IMR-90 (cell line): ENCODE results near the gene CNIH1. TPM values are rescaled to one million over a fixed set of nuclear protein-coding genes. Genes with fewer than 3 reads are reported as not detected.

Source experiments
- ATAC-seq: fragments of 200-7000 bp; cut with Tn5 transposase; 2 replicates; pipeline ENCODE4 v1.9.1; 2020; ENCODE audit warnings: low read depth, mild to moderate bottlenecking, moderate library complexity
- BruUV-seq: library from RNA; stranded (reverse); fragments of 400-500 nt; replicated peaks from 2 replicates; lab custom pipeline; 2021; lab: Mats Ljungman, UMichigan
- CTCF ChIA-PET: fragments of 300-600 bp; formaldehyde crosslinking; extraction: SDS; loops from one replicate; lab custom pipeline; 2021; ENCODE audit warnings: antibody characterized with exemption; lab: Yijun Ruan, JAX
- POLR2A ChIA-PET: fragments of 300-600 bp; sonication (Branson Sonifier 250); formaldehyde crosslinking; loops from one replicate; lab custom pipeline; 2022; ENCODE audit warnings: antibody characterized with exemption; ENCODE audit not compliant: unreplicated experiment; lab: Charles Lee
- DNase-seq: peaks from one replicate; pipeline ENCODE4 v3.0.0; 2013
- H2AFZ ChIP-seq: replicated peaks from 2 replicates; pipeline ENCODE3; 2013; ENCODE audit warnings: low read length, mild to moderate bottlenecking; ENCODE audit not compliant: poor library complexity
- H2AK5ac ChIP-seq: 2 replicates; pipeline ENCODE4 v1.6.1; 2013; ENCODE audit warnings: low read depth, low read length, inconsistent platforms
- H2AK9ac ChIP-seq: replicated peaks from 2 replicates; pipeline ENCODE3; 2013; ENCODE audit warnings: mild to moderate bottlenecking, low read depth, low read length, moderate library complexity; ENCODE audit not compliant: poor library complexity
- H2BK120ac ChIP-seq: 2 replicates; pipeline ENCODE4 v1.6.1; 2013; ENCODE audit warnings: low read depth, low read length, inconsistent platforms
- H2BK15ac ChIP-seq: 3 replicates; pipeline ENCODE4 v1.6.1; 2013; ENCODE audit warnings: low read depth, low read length, inconsistent platforms
- H2BK20ac ChIP-seq: 2 replicates; pipeline ENCODE4 v1.6.1; 2013; ENCODE audit warnings: low read depth, mild to moderate bottlenecking, inconsistent platforms, low read length, moderate library complexity
- H2BK5ac ChIP-seq: 2 replicates; pipeline ENCODE4 v1.6.1; 2013; ENCODE audit warnings: mild to moderate bottlenecking, low read depth, low read length, inconsistent platforms; ENCODE audit not compliant: poor library complexity, severe bottlenecking
- H3K14ac ChIP-seq: replicated peaks from 2 replicates; pipeline ENCODE4 v1.6.1; 2013; ENCODE audit warnings: low read depth, low read length, inconsistent platforms
- H3K18ac ChIP-seq: 2 replicates; pipeline ENCODE4 v1.6.1; 2013; ENCODE audit warnings: low read depth, low read length, control low read depth
- H3K23ac ChIP-seq: 2 replicates; pipeline ENCODE4 v1.6.1; 2013; ENCODE audit warnings: low read depth, low read length, inconsistent platforms
- H3K27ac ChIP-seq: 2 replicates; pipeline ENCODE4 v1.5.1; 2013; ENCODE audit warnings: mild to moderate bottlenecking, control low read depth, low read length; ENCODE audit not compliant: insufficient read depth
- H3K27me3 ChIP-seq: 2 replicates; pipeline ENCODE4 v1.6.1; 2013; ENCODE audit warnings: low read length; ENCODE audit not compliant: control insufficient read depth, insufficient read depth
- H3K36me3 ChIP-seq: 2 replicates; pipeline ENCODE4 v1.6.1; 2013; ENCODE audit warnings: low read length, mixed read lengths; ENCODE audit not compliant: control insufficient read depth, insufficient read depth
- H3K4ac ChIP-seq: 2 replicates; pipeline ENCODE4 v1.6.1; 2013; ENCODE audit warnings: low read depth, low read length, inconsistent platforms
- H3K4me1 ChIP-seq: 2 replicates; pipeline ENCODE4 v1.6.1; 2013; ENCODE audit warnings: low read length, mixed read lengths; ENCODE audit not compliant: control insufficient read depth, insufficient read depth
- H3K4me2 ChIP-seq: 2 replicates; pipeline ENCODE4 v1.6.1; 2013; ENCODE audit warnings: low read depth, mild to moderate bottlenecking, control low read depth, low read length, moderate library complexity
- H3K4me3 ChIP-seq: 2 replicates; pipeline ENCODE4 v1.5.1; 2013; ENCODE audit warnings: low read depth, mild to moderate bottlenecking, control low read depth, low read length, moderate library complexity; ENCODE audit not compliant: insufficient read depth
- H3K56ac ChIP-seq: 2 replicates; pipeline ENCODE4 v1.6.1; 2013; ENCODE audit warnings: low read length, inconsistent platforms; ENCODE audit not compliant: insufficient read depth; ENCODE audit errors: extremely low read depth
- H3K79me1 ChIP-seq, 2 experiments: 2 replicates each; pipeline ENCODE4 v1.6.1; 2013; ENCODE audit warnings: low read length in 2 of 2, inconsistent platforms in 1 of 2, low read depth in 1 of 2
- H3K9ac ChIP-seq: 2 replicates; pipeline ENCODE4 v1.6.1; 2013; ENCODE audit warnings: low read depth, low read length, control low read depth
- H3K9me1 ChIP-seq: 2 replicates; pipeline ENCODE4 v1.6.1; 2013; ENCODE audit warnings: low read length, inconsistent platforms; ENCODE audit not compliant: insufficient read depth
- H3K9me3 ChIP-seq: 2 replicates; pipeline ENCODE4 v1.6.1; 2013; ENCODE audit warnings: low read length; ENCODE audit not compliant: control insufficient read depth, insufficient read depth
- H4K20me1 ChIP-seq: 2 replicates; pipeline ENCODE4 v1.6.1; 2013; ENCODE audit warnings: low read length, inconsistent platforms; ENCODE audit not compliant: insufficient read depth
- H4K5ac ChIP-seq: 2 replicates; pipeline ENCODE4 v1.6.1; 2013; ENCODE audit warnings: mild to moderate bottlenecking, low read depth, low read length, control low read depth
- H4K8ac ChIP-seq, 2 experiments: 2 replicates each; pipeline ENCODE4 v1.6.1; 2013; ENCODE audit warnings: low read depth in 2 of 2, low read length in 2 of 2, control low read depth in 1 of 2, inconsistent platforms in 1 of 2
- H4K91ac ChIP-seq: 2 replicates; pipeline ENCODE4 v1.6.1; 2013; ENCODE audit warnings: low read depth, low read length, inconsistent platforms; ENCODE audit not compliant: insufficient read depth
- CEBPB ChIP-seq: IDR thresholded peaks from 2 replicates; pipeline ENCODE4 v1.6.1; 2012; ENCODE audit warnings: low read depth, low read length, improper control_type of control experiment
- WGBS, 2 experiments: methylation state at CpG; one replicate each; pipeline versions ENCODE4 v1.1.5 to v1.1.7; 2013; ENCODE audit warnings: missing lambda C conversion rate in 2 of 2; ENCODE audit not compliant: insufficient read length in 1 of 2; ENCODE audit errors: extremely low coverage in 2 of 2; 5-methylcytosine and 5-hydroxymethylcytosine counted together
- dilution Hi-C: fragments of 300-500 bp; cut with HindIII; formaldehyde crosslinking; loops from one replicate; pipeline ENCODE4 v1.14.3; 2018; ENCODE audit warnings: low sequenced_read_pairs; ENCODE audit not compliant: unreplicated experiment
- in situ Hi-C: fragments of 300-500 bp; cut with MboI; formaldehyde crosslinking; loops from 3 replicates; pipeline ENCODE4 v1.14.3; 2019; ENCODE audit warnings: low sequenced_read_pairs, inconsistent platforms, mixed read lengths
- intact Hi-C: fragments of 100-400 bp; cut with micrococcal nuclease; formaldehyde crosslinking; loops from 2 replicates; pipeline ENCODE4 v1.10.0; 2022
- polyA plus RNA-seq, 3 experiments: library from polyadenylated mRNA; depleted of rRNA; stranded (reverse); fragments of >200 nt; gene quantifications; 2 replicates each; pipeline ENCODE4 v1.2.3, GENCODE V29; 2012; ENCODE audit warnings: low replicate concordance in 1 of 3
- total RNA-seq: library from RNA; depleted of rRNA; stranded (reverse); fragments of >200 nt; gene quantifications from 2 replicates; pipeline ENCODE4 v1.2.3, GENCODE V29; 2012
- TF ChIP-seq, protein P1 (sequence below): fragments of 150-350 bp; IDR thresholded peaks from 2 replicates; pipeline ENCODE4 v1.6.1; 2017; ENCODE audit warnings: mild to moderate bottlenecking, antibody characterized with exemption, low read length, low read depth

The CNIH1 gene
- total and polyA plus RNA-seq, 2 of the 4 experiments (the other 2 are of a cell fraction), result 244 to 284 TPM

DNA sequence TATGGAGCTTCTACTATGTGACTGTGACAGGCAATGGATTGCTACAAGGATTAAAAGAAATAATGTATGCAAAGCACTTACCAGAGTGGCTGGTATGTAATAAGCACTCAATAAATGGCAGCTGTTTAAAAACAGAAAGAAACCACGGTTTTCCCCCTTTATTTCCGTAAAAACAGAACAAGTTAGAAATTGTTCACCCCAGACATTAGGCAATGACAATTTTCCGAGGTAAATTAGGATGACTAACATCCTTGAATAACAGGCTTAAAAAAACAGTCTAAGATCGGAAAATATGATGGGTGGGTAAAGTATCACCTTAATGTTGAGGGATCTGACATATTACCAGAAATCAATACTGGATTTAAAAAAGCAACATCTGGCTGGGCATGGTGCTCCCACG is 20.9 kb upstream of the CNIH1 start:
- H2AK5ac ChIP-seq, result no peak overlapping the region
- no peak overlapping the region for H3K23ac ChIP-seq
- H2AFZ ChIP-seq, result no peak overlapping the region
- no peak overlapping the region for H3K4me2 ChIP-seq
- ATAC-seq, result no peak
- no peak overlapping the region for H2BK5ac ChIP-seq
- CTCF ChIA-PET, result no interaction called here
- H3K27ac ChIP-seq, result no peak overlapping the region
- H3K4me3 ChIP-seq, result no peak overlapping the region
- no peak overlapping the region for H4K5ac ChIP-seq
- no peaks in the 10 kb centered on the region; the same call in 1 of the 2 replicates for H3K27me3 ChIP-seq
- no peak overlapping the region for H4K8ac ChIP-seq
- H3K79me1 ChIP-seq, result no peaks in the 10 kb centered on the region
- H3K14ac ChIP-seq, result no peak overlapping the region
- no peak overlapping the region for H3K56ac ChIP-seq
- no peaks in the 10 kb centered on the region for H4K20me1 ChIP-seq
- WGBS, 2 experiments, result no CpG with 5 or more reads among the region's 5 CpGs
- H2BK120ac ChIP-seq, result no peak overlapping the region
- no peak overlapping the region for H2AK9ac ChIP-seq
- no peaks in the 10 kb centered on the region for H3K4me1 ChIP-seq
- in situ Hi-C loops, result no loop called here
- H3K9me1 ChIP-seq, result no peaks in the 10 kb centered on the region
- peaks cover 10% of the 10 kb centered on the region; the same call in 1 of the 2 replicates for H3K9me3 ChIP-seq
- H3K36me3 ChIP-seq, result no peaks in the 10 kb centered on the region
- intact Hi-C loops, result no loop called here
- H2BK15ac ChIP-seq, result no peak overlapping the region
- TF ChIP-seq, protein P1, sequence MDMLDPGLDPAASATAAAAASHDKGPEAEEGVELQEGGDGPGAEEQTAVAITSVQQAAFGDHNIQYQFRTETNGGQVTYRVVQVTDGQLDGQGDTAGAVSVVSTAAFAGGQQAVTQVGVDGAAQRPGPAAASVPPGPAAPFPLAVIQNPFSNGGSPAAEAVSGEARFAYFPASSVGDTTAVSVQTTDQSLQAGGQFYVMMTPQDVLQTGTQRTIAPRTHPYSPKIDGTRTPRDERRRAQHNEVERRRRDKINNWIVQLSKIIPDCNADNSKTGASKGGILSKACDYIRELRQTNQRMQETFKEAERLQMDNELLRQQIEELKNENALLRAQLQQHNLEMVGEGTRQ, result no peak
- TF ChIP-seq CEBPB, result peak; percentile 16; the same call in 1 of the 2 replicates
- H3K9ac ChIP-seq, result no peak overlapping the region
- POLR2A ChIA-PET, result no interaction called here
- H2BK20ac ChIP-seq, result no peak overlapping the region
- no peak overlapping the region for H3K18ac ChIP-seq
- no peak for DNase-seq
- no peak overlapping the region for H4K91ac ChIP-seq
- H3K4ac ChIP-seq, result no peak overlapping the region
- dilution Hi-C loops, result no loop called here
- BruUV-seq, result no TSS peak
